Measurements from ENCODE around the gene TMEM135.

The TMEM135 gene

DNA sequence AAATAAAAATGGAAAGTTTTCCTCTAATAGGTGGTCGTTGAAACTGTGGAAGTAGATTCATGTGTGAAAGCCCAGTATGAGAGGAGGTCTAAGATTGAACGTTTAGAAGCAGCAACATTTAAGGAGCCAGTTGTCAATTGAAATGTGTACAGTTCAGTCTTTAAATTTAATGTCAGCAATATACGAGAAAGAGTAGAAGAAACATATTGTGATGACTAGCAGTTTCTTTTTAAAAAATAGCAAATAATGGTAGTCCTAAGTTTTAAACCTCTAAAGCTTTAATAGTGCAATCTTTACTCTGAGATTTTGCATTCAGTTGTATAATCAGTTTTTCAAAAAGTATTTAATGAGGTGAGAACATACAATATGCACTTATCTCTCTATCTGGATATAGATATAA lies 44.9 kb downstream of the TMEM135 start:
- no peaks in the 10 kb centered on the region for H4K20me1 ChIP-seq (ENCODE audit: insufficient read depth)
- no peak overlapping the region for H3K27ac ChIP-seq
- no peak overlapping the region for H2AFZ ChIP-seq (ENCODE audit: low read depth)
- no peaks in the 10 kb centered on the region for H3K27me3 ChIP-seq (ENCODE audit: insufficient read depth, low read depth)
- TF ChIP-seq, protein P1, sequence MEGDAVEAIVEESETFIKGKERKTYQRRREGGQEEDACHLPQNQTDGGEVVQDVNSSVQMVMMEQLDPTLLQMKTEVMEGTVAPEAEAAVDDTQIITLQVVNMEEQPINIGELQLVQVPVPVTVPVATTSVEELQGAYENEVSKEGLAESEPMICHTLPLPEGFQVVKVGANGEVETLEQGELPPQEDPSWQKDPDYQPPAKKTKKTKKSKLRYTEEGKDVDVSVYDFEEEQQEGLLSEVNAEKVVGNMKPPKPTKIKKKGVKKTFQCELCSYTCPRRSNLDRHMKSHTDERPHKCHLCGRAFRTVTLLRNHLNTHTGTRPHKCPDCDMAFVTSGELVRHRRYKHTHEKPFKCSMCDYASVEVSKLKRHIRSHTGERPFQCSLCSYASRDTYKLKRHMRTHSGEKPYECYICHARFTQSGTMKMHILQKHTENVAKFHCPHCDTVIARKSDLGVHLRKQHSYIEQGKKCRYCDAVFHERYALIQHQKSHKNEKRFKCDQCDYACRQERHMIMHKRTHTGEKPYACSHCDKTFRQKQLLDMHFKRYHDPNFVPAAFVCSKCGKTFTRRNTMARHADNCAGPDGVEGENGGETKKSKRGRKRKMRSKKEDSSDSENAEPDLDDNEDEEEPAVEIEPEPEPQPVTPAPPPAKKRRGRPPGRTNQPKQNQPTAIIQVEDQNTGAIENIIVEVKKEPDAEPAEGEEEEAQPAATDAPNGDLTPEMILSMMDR (conservative IDR thresholded peaks at IDR 0.05; ENCODE audit: low read depth, low read length) = no peak
- H3K9ac ChIP-seq = no peak overlapping the region
- H3K4me1 ChIP-seq (ENCODE audit: low read depth, poor library complexity, severe bottlenecking) = peaks cover 19% of the 10 kb centered on the region
- no peaks in the 10 kb centered on the region for H3K79me2 ChIP-seq (ENCODE audit: insufficient read depth, low read depth)
- no peaks in the 10 kb centered on the region for H3K36me3 ChIP-seq (ENCODE audit: insufficient read depth)
- H3K4me3 ChIP-seq (IDR thresholded peaks at IDR 0.05; ENCODE audit: insufficient read depth, low read depth, low read length) = no peak overlapping the region
- no peak overlapping the region for H3K4me2 ChIP-seq

DNA sequence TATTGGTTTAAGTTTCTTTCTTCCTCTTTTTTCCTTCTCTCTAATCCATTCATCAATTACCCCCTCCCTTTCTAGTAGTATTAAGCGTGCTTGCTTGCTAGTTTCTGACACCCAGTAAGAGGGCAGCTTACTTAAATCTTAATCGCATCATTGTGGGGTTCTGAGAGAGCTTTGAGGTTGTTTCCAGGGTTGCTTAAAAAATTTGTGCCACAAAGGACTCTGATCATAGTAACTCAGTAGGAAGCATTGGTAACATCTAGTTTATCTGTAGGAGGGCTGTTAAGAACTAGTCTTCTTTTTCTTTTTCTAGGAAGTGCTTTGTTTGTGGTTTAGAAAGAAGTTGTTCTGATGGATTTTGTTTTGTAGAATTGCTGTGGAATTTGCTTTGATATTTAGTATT lies 45.3 kb downstream of the TMEM135 start:
- peaks cover 19% of the 10 kb centered on the region for H3K4me1 ChIP-seq (ENCODE audit: low read depth, poor library complexity, severe bottlenecking)
- H3K27ac ChIP-seq = no peak overlapping the region
- H3K4me2 ChIP-seq = no peak overlapping the region
- no peaks in the 10 kb centered on the region for H4K20me1 ChIP-seq (ENCODE audit: insufficient read depth)
- TF ChIP-seq, protein P1 (conservative IDR thresholded peaks at IDR 0.05; ENCODE audit: low read depth, low read length) = no peak
- H2AFZ ChIP-seq (ENCODE audit: low read depth) = no peak overlapping the region
- no peaks in the 10 kb centered on the region for H3K79me2 ChIP-seq (ENCODE audit: insufficient read depth, low read depth)
- no peaks in the 10 kb centered on the region for H3K27me3 ChIP-seq (ENCODE audit: insufficient read depth, low read depth)
- no peaks in the 10 kb centered on the region for H3K36me3 ChIP-seq (ENCODE audit: insufficient read depth)
- H3K9ac ChIP-seq = no peak overlapping the region
- no peak overlapping the region for H3K4me3 ChIP-seq (IDR thresholded peaks at IDR 0.05; ENCODE audit: insufficient read depth, low read depth, low read length)

DNA sequence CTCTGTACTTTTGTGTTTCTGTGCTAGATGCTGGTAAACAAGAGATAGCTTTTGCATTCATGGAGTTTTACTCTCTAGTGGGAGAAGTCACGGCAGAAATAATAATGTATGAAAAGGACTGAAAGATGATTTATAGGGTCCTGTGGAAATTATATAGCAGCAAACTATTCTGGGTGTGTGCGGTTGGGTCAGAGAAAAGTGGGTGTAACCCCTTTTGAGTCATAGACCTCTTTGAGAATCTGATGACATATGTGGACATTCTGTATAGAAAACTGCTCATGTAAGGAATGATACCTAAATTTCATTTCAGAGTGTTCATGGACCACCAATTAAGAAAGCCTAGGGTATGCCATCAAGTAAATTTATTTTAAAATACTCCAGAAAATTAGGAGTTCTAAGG lies 54.4 kb downstream of the TMEM135 start:
- Histone ChIP-seq H4K20me1 (ENCODE audit: insufficient read depth) (no peaks in the 10 kb centered on the region), H3K4me3 (IDR thresholded peaks at IDR 0.05; ENCODE audit: insufficient read depth, low read depth, low read length) (no peak overlapping the region), H3K4me2 (no peak overlapping the region), H3K9ac (no peak overlapping the region), H2AFZ (ENCODE audit: low read depth) (no peak overlapping the region), H3K27ac (no peak overlapping the region), H3K4me1 (ENCODE audit: low read depth, poor library complexity, severe bottlenecking) (no peaks in the 10 kb centered on the region), H3K27me3 (ENCODE audit: insufficient read depth, low read depth) (no peaks in the 10 kb centered on the region), H3K36me3 (ENCODE audit: insufficient read depth) (no peaks in the 10 kb centered on the region), H3K79me2 (ENCODE audit: insufficient read depth, low read depth) (no peaks in the 10 kb centered on the region)
- TF ChIP-seq, protein P1 (conservative IDR thresholded peaks at IDR 0.05; ENCODE audit: low read depth, low read length) = no peak

- no peaks in the 10 kb centered on the region for H3K27me3 ChIP-seq (ENCODE audit: insufficient read depth, low read depth)
- no peak overlapping the region for H2AFZ ChIP-seq (ENCODE audit: low read depth)
- H3K36me3 ChIP-seq (ENCODE audit: insufficient read depth) = no peaks in the 10 kb centered on the region
- H3K9ac ChIP-seq = no peak overlapping the region
- no peaks in the 10 kb centered on the region for H3K79me2 ChIP-seq (ENCODE audit: insufficient read depth, low read depth)
- no peak overlapping the region for H3K27ac ChIP-seq
- H3K4me1 ChIP-seq (ENCODE audit: low read depth, poor library complexity, severe bottlenecking) = no peaks in the 10 kb centered on the region
- H3K4me3 ChIP-seq (IDR thresholded peaks at IDR 0.05; ENCODE audit: insufficient read depth, low read depth, low read length) = no peak overlapping the region
- TF ChIP-seq, protein P1 (conservative IDR thresholded peaks at IDR 0.05; ENCODE audit: low read depth, low read length) = no peak
- no peak overlapping the region for H3K4me2 ChIP-seq
- no peaks in the 10 kb centered on the region for H4K20me1 ChIP-seq (ENCODE audit: insufficient read depth)
These were observed 54.8 kb downstream of the TMEM135 start for GRCh38 chr11:87092567-87092966.

Data from KMS-11 (cell line).